ENCODE results near the gene AUTS2.

AUTS2 gene

DNA sequence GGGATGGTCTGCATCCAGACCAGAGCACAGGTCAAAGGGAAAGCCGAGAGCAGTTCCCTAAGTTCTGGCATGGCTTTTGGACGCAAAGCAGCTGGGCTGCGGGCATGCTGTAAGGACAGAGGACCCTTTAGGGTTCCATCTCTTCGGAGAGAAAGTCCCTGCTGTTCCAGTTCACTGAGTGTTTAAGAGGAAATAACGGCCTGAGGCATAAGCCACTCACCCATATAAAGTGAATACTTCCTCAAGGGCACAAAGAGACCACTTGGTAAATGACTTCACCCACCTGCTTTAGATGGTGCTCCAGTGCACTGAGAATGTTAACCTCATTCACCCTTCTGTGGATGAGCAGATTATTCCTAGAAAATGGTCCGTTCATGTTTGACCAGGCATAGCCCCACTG, 946.9 kb downstream of the AUTS2 start:
- in situ Hi-C loops (cut with MboI; ENCODE audit: low sequenced_read_pairs): no loop called here

DNA sequence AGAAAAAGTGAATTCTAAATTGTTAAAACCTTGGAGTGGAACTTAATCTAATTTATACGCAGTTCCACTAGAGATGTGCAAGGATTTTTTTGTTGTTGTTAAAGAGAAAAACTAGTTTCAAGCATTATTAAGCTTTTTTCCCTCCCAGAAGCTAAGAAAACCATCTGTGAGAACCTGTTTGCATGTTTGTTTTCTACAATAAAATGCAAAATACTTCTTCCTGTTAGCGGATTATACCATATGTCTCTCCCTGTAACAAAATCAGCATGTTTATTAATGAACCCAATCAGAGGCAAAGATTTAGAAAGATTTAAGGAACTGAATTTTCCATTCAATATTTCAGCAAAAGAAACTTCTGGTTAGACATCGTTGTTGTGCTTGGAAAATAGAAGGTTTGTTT, 953.9 kb downstream of the AUTS2 start:
- in situ Hi-C loops (cut with MboI; ENCODE audit: low sequenced_read_pairs): no loop called here

GRCh38 chr7:70553364-70553763, 955.1 kb downstream of the AUTS2 start:
- in situ Hi-C loops (cut with MboI; ENCODE audit: low sequenced_read_pairs): no loop called here

GRCh38 chr7:70554646-70555045, 956.4 kb downstream of the AUTS2 start:
- in situ Hi-C loops (cut with MboI; ENCODE audit: low sequenced_read_pairs): no loop called here

DNA sequence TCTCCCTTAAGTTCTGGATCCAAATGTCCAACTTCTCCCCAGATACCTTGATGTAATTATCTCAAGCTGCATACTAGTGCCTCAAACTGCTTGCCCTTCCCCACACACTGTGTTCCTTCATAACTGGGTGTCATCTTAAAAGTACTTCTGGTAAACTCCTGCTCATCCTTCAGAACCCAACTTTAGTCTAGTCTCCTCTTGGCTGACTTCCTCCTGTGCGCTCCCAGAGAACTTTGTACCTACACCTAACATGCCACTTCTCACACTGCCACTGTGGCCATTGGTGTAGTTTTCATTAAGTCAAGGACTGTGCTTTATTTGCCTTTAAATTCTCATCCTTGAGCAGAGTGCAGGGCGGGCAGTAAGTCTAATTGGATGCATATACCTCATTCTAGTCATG, 958.5 kb downstream of the AUTS2 start:
- in situ Hi-C loops (cut with MboI; ENCODE audit: low sequenced_read_pairs): no loop called here

DNA sequence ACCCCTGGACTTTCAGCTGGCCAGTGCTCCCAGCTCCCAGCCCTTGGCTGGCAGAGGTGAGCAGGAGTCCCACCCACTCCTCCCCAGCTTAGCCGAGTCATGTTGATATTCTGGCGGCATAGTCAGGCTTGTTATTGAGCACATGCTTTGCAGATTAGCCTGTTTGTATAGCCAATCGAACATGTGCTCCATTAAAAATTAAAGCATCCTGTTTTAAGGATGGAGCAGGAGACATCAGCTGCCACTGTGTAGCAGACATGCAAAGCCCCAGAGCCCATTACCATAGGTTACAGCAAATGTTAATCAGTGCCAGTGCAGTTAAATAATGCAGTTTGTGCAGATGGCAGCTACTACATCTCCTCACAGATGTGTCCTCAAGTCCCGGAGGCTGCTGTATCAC, 959.1 kb downstream of the AUTS2 start:
- in situ Hi-C loops (cut with MboI; ENCODE audit: low sequenced_read_pairs): no loop called here

- in situ Hi-C loops (cut with MboI; ENCODE audit: low sequenced_read_pairs): no loop called here
Observed at GRCh38 chr7:70559815-70560214, 961.5 kb downstream of the AUTS2 start.

DNA sequence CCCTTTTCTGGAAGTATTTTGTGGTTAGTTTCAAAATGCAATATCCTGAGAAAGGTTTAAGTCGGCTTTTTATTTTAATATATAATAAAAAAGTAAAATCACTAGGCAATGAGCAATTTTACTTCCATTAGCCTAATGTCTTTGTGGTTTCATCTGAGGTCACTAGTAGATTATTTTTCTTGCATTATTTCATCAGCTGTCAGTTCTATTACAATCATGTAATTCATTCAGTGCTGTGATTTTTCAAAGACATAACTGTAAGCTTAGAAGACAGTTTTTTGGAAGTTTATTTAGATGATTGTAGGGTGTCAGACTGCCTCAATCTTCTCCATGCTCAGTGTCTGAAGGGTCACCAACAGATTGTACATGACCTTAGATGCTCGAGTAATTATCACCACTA, 965.7 kb downstream of the AUTS2 start:
- in situ Hi-C loops (cut with MboI; ENCODE audit: low sequenced_read_pairs): no loop called here

DNA sequence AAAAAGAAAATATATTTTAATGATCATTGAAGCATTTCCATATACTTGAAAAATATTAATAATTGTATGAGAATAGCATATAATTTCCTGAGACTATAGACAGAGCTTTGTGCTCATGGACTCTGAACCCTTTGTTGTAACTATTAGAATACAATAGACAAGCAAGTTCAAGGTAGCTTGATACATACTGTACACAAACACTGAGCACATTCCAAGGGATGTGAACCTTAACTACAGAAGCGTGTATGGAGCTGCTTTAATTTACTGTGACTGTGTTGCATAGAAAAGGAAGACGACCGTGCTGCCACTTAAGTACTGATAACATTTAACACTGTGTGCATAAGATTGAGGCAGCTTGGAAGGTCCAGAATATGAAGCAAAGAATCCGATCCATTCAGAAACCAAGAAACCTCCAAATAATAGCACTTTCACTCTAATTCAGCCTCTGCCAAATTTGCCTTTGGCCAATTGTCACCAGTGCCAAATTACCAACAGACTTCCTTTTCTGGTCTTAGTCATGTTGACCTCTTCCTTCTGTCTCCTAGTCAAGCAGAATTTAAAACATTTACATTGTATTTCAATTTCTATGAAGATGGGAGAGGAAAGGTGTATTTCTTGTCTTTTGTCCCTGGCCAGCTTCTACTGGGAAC, 967.6 kb downstream of the AUTS2 start:
- in situ Hi-C loops (cut with MboI; ENCODE audit: low sequenced_read_pairs): no loop called here

- in situ Hi-C loops (cut with MboI; ENCODE audit: low sequenced_read_pairs): no loop called here
Observed at GRCh38 chr7:70566671-70567070, 968.4 kb downstream of the AUTS2 start.

GRCh38 chr7:70568674-70569334, 970.5 kb downstream of the AUTS2 start:
- in situ Hi-C loops (cut with MboI; ENCODE audit: low sequenced_read_pairs): no loop called here

GRCh38 chr7:70569335-70569819, 971.1 kb downstream of the AUTS2 start:
- in situ Hi-C loops (cut with MboI; ENCODE audit: low sequenced_read_pairs): no loop called here

DNA sequence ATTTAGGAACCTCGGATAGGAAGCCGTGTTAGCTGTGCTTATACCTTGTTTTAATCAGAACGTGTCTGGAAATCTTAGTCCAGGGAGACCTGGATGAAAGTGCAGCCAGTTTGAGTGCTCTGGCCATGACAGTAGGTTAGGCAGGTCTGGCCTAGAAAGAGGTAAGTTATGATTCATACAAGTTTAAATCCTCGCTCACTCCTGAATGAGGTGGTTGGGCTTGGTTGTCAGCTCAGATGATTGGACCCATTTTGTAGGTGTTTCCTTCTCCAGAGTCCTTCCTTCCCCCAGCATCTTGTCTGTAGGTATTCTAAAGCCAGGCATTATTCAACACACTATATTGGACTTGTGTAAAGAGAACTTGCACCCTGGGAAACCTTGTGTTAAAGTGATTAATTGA, 971.8 kb downstream of the AUTS2 start:
- in situ Hi-C loops (cut with MboI; ENCODE audit: low sequenced_read_pairs): no loop called here

DNA sequence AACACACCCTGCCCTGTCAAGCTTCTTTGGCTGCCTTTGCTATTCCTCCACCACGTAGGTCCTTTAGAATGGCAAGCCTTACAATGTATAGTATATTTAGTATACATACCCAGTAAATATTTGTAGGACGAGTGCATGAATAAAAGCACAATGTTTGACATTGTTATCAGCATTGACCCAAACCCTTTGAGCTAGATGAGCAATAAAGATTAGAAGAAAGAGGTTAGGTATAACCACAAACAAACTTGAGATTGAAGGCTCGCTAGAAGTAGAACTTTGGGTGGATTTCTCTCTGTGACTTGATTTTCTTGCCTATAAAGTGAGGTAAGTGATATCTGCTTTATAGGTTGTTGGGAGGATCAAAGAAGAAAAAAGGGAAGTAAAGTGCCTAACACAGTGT, 972.7 kb downstream of the AUTS2 start:
- in situ Hi-C loops (cut with MboI; ENCODE audit: low sequenced_read_pairs): no loop called here

DNA sequence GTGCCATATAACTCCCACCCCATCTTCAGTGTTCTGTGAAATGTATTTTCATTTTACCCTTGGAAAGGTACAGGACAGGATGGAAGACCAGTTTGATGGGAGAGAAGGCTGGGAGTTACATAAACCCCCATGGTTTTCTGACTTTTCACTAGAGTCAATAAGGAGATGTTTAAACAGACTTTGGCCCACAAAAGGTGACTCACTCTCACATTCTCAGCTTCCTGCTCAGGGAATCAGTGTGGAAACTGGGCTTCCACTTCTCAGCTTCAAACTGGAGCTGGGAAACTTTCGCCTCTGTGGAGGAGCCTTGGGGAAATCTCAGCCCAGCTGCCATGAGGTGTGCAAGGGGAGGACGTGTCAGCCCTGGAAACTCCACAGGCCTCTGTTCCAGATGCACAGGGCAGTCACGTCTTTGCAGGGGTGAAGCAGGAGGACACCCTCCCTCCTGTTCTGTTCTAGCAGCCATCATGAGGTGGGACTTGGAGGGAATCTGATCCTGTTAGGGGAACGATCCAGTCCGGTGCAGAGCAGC, 973.2 kb downstream of the AUTS2 start:
- in situ Hi-C loops (cut with MboI; ENCODE audit: low sequenced_read_pairs): no loop called here

- in situ Hi-C loops (cut with MboI; ENCODE audit: low sequenced_read_pairs): no loop called here
Observed at GRCh38 chr7:70571961-70572360, 973.7 kb downstream of the AUTS2 start.

DNA sequence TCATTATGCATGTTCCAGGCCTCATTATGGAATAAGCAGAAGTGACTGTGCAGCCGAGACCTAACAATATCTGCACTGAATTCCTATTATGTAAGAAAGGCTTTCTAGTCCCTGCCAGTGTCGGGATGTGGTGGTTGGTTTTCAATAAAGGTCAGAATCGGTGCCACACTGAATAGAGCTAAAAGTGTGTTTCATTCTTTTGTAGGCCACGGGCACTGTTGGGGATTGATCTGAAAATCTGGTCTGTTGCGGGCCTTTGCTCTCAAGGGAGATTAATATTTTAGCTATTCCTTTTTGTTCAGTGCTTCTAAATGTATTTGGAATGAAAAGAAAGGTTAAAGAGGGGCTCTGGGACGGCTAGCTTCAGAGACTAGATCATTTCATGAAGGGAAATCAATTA, 974.3 kb downstream of the AUTS2 start:
- in situ Hi-C loops (cut with MboI; ENCODE audit: low sequenced_read_pairs): no loop called here

GRCh38 chr7:70573071-70573661, 974.9 kb downstream of the AUTS2 start:
- in situ Hi-C loops (cut with MboI; ENCODE audit: low sequenced_read_pairs): no loop called here

DNA sequence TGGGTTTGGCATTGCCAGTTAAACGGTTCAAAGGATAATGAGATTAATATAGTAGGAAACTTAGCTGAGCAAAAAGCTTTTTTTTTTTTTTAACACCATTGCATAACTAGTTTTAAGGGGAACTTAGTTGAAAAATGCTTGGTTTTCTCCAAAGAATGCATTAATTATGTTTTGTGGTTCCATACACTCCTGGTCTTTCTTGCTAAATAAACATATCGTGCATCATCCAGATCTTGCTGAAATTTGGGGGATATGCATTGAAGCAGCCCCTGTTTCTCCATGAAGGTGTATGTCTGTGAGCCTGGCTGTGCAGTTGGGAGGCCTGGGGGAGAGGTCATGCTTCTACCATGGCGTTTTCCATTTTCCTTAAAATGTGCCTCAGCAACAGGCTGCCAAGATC, 975.4 kb downstream of the AUTS2 start:
- in situ Hi-C loops (cut with MboI; ENCODE audit: low sequenced_read_pairs): no loop called here

- in situ Hi-C loops (cut with MboI; ENCODE audit: low sequenced_read_pairs): no loop called here
Observed at GRCh38 chr7:70574314-70574834, 976.1 kb downstream of the AUTS2 start.

- in situ Hi-C loops (cut with MboI; ENCODE audit: low sequenced_read_pairs): no loop called here
Observed at GRCh38 chr7:70574970-70575799, 976.9 kb downstream of the AUTS2 start.

Measured in HL-60/S4 treated with retinoic acid at 250 ng/mL for 4 days and 3 days (cell line).